Activated gamma-delta T cell treated with anti-CD3 and anti-CD28 coated beads, Interleukin-2, amount 50 U/mL, for 16 hours (primary cell): ENCODE measurements around the gene C5orf52.
"Not testable (repeated sequence)": the region's sequence is repeated elsewhere in the genome, so short reads cannot be mapped to it uniquely, and the experiment has no call there.

Experiments used
- DNase-seq: peaks from one replicate; pipeline ENCODE4 v3.0.0-alpha.2; 2020; ENCODE audit warnings: low read depth

The C5orf52 gene

DNA sequence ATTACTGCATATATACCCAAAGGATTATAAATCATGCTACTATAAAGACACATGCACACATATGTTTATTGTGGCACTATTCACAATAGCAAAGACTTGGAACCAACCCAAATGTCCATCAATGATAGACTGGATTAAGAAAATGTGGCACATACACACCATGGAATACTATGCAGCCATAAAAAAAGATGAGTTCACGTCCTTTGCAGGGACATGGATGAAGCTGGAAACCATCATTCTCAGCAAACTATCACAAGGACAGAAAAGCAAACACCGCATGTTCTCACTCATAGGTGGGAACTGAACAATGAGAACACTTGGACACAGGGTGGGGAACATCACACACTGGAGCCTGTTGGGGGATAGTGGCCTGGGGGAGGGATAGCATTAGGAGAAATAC lies 55.3 kb downstream of the C5orf52 start:
- DNase-seq: not testable (repeated sequence)

GRCh38 chr5:157727858-157728257 lies 56.5 kb downstream of the C5orf52 start:
- not testable (repeated sequence) for DNase-seq
